MCF 10A (cell line): ENCODE measurements around the gene INPP1. TPM values are rescaled to one million over a fixed set of nuclear protein-coding genes. Genes with fewer than 3 reads are reported as not detected.
A peak's percentile ranks its signal among the peaks of the same experiment; 100 is the strongest.

Experiments used
- BruUV-seq: library from RNA; stranded (reverse); fragments of 400-500 nt; replicated peaks from 2 replicates; lab custom pipeline; 2021; lab: Mats Ljungman, UMichigan
- CTCF ChIA-PET: fragments of 300-600 bp; sonication (Branson Sonifier 250); formaldehyde crosslinking; extraction: SDS; loops from one replicate; lab custom pipeline; 2021; ENCODE audit warnings: antibody characterized with exemption, inconsistent platforms; lab: Yijun Ruan, JAX
- POLR2A ChIA-PET: fragments of 300-600, 350-650 bp; sonication (Branson Sonifier 250); formaldehyde crosslinking; extraction: SDS; loops from one replicate; lab custom pipeline; 2020; ENCODE audit warnings: antibody characterized with exemption, inconsistent platforms; lab: Yijun Ruan, JAX
- DNase-seq: peaks from one replicate; pipeline ENCODE4 v3.0.0-alpha.2; 2018; ENCODE audit not compliant: unreplicated experiment
- H3K27ac Mint-ChIP-seq: one replicate; pipeline ENCODE4 v1.8.0; 2022; ENCODE audit warnings: mild to moderate bottlenecking, low read depth, mixed read lengths; ENCODE audit not compliant: unreplicated experiment
- H3K27me3 Mint-ChIP-seq: one replicate; pipeline ENCODE4 v1.8.0; 2022; ENCODE audit warnings: mixed read lengths; ENCODE audit not compliant: insufficient read depth, unreplicated experiment
- H3K36me3 Mint-ChIP-seq: one replicate; pipeline ENCODE4 v1.8.0; 2022; ENCODE audit warnings: mild to moderate bottlenecking, moderate library complexity, mixed read lengths; ENCODE audit not compliant: insufficient read depth, unreplicated experiment
- H3K4me1 Mint-ChIP-seq: one replicate; pipeline ENCODE4 v1.8.0; 2022; ENCODE audit warnings: mixed read lengths; ENCODE audit not compliant: insufficient read depth, unreplicated experiment
- H3K4me3 Mint-ChIP-seq: one replicate; pipeline ENCODE4 v1.8.0; 2022; ENCODE audit warnings: mild to moderate bottlenecking, moderate library complexity, mixed read lengths; ENCODE audit not compliant: unreplicated experiment
- H3K9me3 Mint-ChIP-seq: one replicate; pipeline ENCODE4 v1.8.0; 2022; ENCODE audit warnings: mixed read lengths; ENCODE audit not compliant: unreplicated experiment
- CTCF ChIP-seq: fragments of 200-600 bp; IDR thresholded peaks from one replicate; pipeline ENCODE4 v1.8.0; 2022; ENCODE audit warnings: antibody characterized with exemption, mild to moderate bottlenecking; ENCODE audit not compliant: unreplicated experiment
- intact Hi-C: fragments of 100-400 bp; cut with micrococcal nuclease; formaldehyde crosslinking; loops from 2 replicates; pipeline ENCODE4 v1.14.1; 2022
- total RNA-seq: library from RNA; stranded (reverse); gene quantifications from 2 replicates; pipeline ENCODE4 v1.2.3, GENCODE V29; 2022

The INPP1 gene
- total RNA-seq, 1 experiment from 2014 or later = 29.2 TPM

DNA sequence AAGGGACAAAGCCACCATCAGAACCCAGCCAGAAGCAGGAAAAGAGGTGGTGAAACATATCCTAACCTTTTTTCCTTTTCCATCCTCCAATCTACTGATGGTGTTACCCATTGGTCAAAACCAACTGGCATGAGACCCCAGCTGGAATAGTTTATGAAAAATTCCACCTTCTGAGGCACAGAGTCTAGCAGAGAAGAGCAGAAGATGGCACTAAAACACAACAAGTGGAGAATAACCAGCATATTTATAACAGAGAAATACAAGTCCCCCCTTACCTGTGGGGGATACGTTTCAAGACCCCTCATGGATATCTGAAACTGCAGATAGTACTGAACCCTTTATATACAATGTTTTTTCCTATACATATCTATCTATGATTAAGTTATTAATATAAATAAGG, 4.9 kb upstream of the INPP1 start:
- intact Hi-C loops = no loop called here
- POLR2A ChIA-PET = interaction anchor here (0.7 kb wide), 1 partner anchor 14 kb away, joined by 3 read pairs; no protein-coding TSS in a partner anchor
- Mint-ChIP-seq H3K4me1 (peaks cover 13% of the 10 kb centered on the region), H3K36me3 (peaks cover 6% of the 10 kb centered on the region), H3K27me3 (no peaks in the 10 kb centered on the region), H3K9me3 (no peaks in the 10 kb centered on the region), H3K4me3 (no peak overlapping the region), H3K27ac (no peak overlapping the region)
- no peak for TF ChIP-seq CTCF
- CTCF ChIA-PET = interaction anchor here (0.6 kb wide), 2 partner anchors 249 to 454 kb away, joined by 3 read pairs; no protein-coding TSS in a partner anchor
- DNase-seq = no peak
- BruUV-seq = no TSS peak

GRCh38 chr2:190339394-190339793, 4.0 kb upstream of the INPP1 start:
- no TSS peak for BruUV-seq

GRCh38 chr2:190340369-190340768, 3.0 kb upstream of the INPP1 start:
- Mint-ChIP-seq H3K4me3 (no peak overlapping the region), H3K9me3 (no peaks in the 10 kb centered on the region), H3K27me3 (no peaks in the 10 kb centered on the region), H3K4me1 (peaks cover 11% of the 10 kb centered on the region), H3K27ac (no peak overlapping the region), H3K36me3 (peaks cover 6% of the 10 kb centered on the region)
- intact Hi-C loops = no loop called here
- ChIA-PET POLR2A (interaction anchor here (0.7 to 1.2 kb wide), 2 partner anchors 18 to 473 kb away, joined by 3 read pairs; no protein-coding TSS in a partner anchor), CTCF (no interaction called here)
- DNase-seq = peak; percentile 56
- TF ChIP-seq CTCF = no peak
- BruUV-seq = no TSS peak

More at GRCh38 chr2:190339394-190339793, 4.0 kb upstream of the INPP1 start:
- intact Hi-C loops = no loop called here
- H3K27ac Mint-ChIP-seq = no peak overlapping the region
- no peak for TF ChIP-seq CTCF
- DNase-seq = no peak
- no peak overlapping the region for H3K4me3 Mint-ChIP-seq
- H3K27me3 Mint-ChIP-seq = no peaks in the 10 kb centered on the region
- POLR2A ChIA-PET = interaction anchor here (0.7 kb wide), 1 partner anchor 15 kb away, joined by 3 read pairs; no protein-coding TSS in a partner anchor
- H3K9me3 Mint-ChIP-seq = no peaks in the 10 kb centered on the region
- peaks cover 12% of the 10 kb centered on the region for H3K4me1 Mint-ChIP-seq
- CTCF ChIA-PET = no interaction called here
- H3K36me3 Mint-ChIP-seq = peaks cover 6% of the 10 kb centered on the region

GRCh38 chr2:190342611-190343010, 778 bp upstream of the INPP1 start:
- Mint-ChIP-seq H3K27ac (no peak overlapping the region), H3K36me3 (peaks cover 6% of the 10 kb centered on the region), H3K4me1 (peaks cover 11% of the 10 kb centered on the region), H3K27me3 (no peaks in the 10 kb centered on the region), H3K9me3 (no peaks in the 10 kb centered on the region), H3K4me3 (peak overlapping the region; percentile 86)
- POLR2A ChIA-PET = interaction anchor here (0.5 to 4.9 kb wide), 3 partner anchors 13 to 319 kb away, joined by 3 to 54 read pairs (median 3); no protein-coding TSS in a partner anchor
- DNase-seq = no peak
- TF ChIP-seq CTCF = no peak
- CTCF ChIA-PET = interaction anchor here (0.5 to 3.8 kb wide), 5 partner anchors 13 to 842 kb away, joined by 3 to 34 read pairs (median 7); partner anchors contain the start of gene HIBCH
- intact Hi-C loops = no loop called here
- BruUV-seq = TSS peak; percentile 51
